GM23248 (cell line): ENCODE results near the gene SYMPK. TPM values are rescaled to one million over a fixed set of nuclear protein-coding genes. Genes with fewer than 3 reads are reported as not detected.
A peak's percentile ranks its signal among the peaks of the same experiment; 100 is the strongest.
"Not testable (repeated sequence)": the region's sequence is repeated elsewhere in the genome, so short reads cannot be mapped to it uniquely, and the experiment has no call there.

Source experiments
- DNase-seq: peaks from one replicate; pipeline ENCODE4 v3.0.0-alpha.2; 2015
- H2AFZ ChIP-seq: fragments of 200-600 bp; sonication (generic); 2 replicates; pipeline ENCODE4 v1.6.1; 2016; ENCODE audit warnings: antibody characterized with exemption
- H3F3A ChIP-seq: fragments of 200-600 bp; sonication (generic); 2 replicates; pipeline ENCODE4 v1.6.1; 2016; ENCODE audit warnings: mild to moderate bottlenecking, antibody characterized with exemption, mixed run types; ENCODE audit not compliant: insufficient read depth
- H3K27ac ChIP-seq: fragments of 200-600 bp; sonication (generic); 2 replicates; pipeline ENCODE4 v1.5.1; 2016; ENCODE audit warnings: mild to moderate bottlenecking
- H3K27me3 ChIP-seq: fragments of 200-600 bp; sonication (generic); replicated peaks from 2 replicates; pipeline ENCODE4 v1.6.1; 2016; ENCODE audit warnings: mild to moderate bottlenecking; ENCODE audit not compliant: insufficient read depth
- H3K36me3 ChIP-seq: fragments of 200-600 bp; sonication (generic); 2 replicates; pipeline ENCODE4 v1.6.1; 2016; ENCODE audit warnings: low read depth, mild to moderate bottlenecking
- H3K4me1 ChIP-seq: fragments of 200-600 bp; sonication (generic); 2 replicates; pipeline ENCODE4 v1.6.1; 2016; ENCODE audit warnings: mild to moderate bottlenecking; ENCODE audit not compliant: insufficient read depth
- H3K4me2 ChIP-seq: fragments of 200-600 bp; sonication (generic); one replicate; pipeline ENCODE4 v1.6.1; 2016; ENCODE audit warnings: mild to moderate bottlenecking; ENCODE audit not compliant: unreplicated experiment
- H3K4me3 ChIP-seq: fragments of 200-600 bp; sonication (generic); 2 replicates; pipeline ENCODE4 v1.5.1; 2016; ENCODE audit warnings: mild to moderate bottlenecking
- H3K79me2 ChIP-seq: fragments of 200-600 bp; sonication (generic); 2 replicates; pipeline ENCODE4 v1.6.1; 2016; ENCODE audit warnings: mild to moderate bottlenecking; ENCODE audit not compliant: insufficient read depth
- H3K9ac ChIP-seq: fragments of 200-600 bp; sonication (generic); 2 replicates; pipeline ENCODE4 v1.6.1; 2016; ENCODE audit warnings: mild to moderate bottlenecking
- H3K9me2 ChIP-seq: fragments of 200-600 bp; sonication (generic); 2 replicates; pipeline ENCODE4 v1.6.1; 2016; ENCODE audit warnings: mixed run types, mild to moderate bottlenecking, moderate library complexity; ENCODE audit not compliant: insufficient read depth
- H3K9me3 ChIP-seq: fragments of 200-600 bp; sonication (generic); one replicate; pipeline ENCODE4 v1.6.1; 2017; ENCODE audit warnings: low read depth
- H4K20me1 ChIP-seq: fragments of 200-600 bp; sonication (generic); 2 replicates; pipeline ENCODE4 v1.6.0; 2016; ENCODE audit not compliant: insufficient read depth
- EZH2 ChIP-seq: fragments of 200-600 bp; sonication (generic); IDR thresholded peaks from 2 replicates; pipeline ENCODE4 v1.6.1; 2018; ENCODE audit warnings: antibody characterized with exemption, mild to moderate bottlenecking; ENCODE audit not compliant: insufficient read depth, poor library complexity, severe bottlenecking
- EZH2phosphoT487 ChIP-seq: fragments of 200-600 bp; sonication (generic); IDR thresholded peaks from 2 replicates; pipeline ENCODE4 v1.6.1; 2018; ENCODE audit warnings: antibody characterized with exemption, moderate library complexity, mild to moderate bottlenecking, low read depth; ENCODE audit not compliant: insufficient read depth
- WGBS, 2 experiments: methylation state at CpG; one replicate each; pipeline ENCODE4 v1.1.6; 2015 to 2017; ENCODE audit warnings: low lambda C conversion rate in 2 of 2, low coverage in 1 of 2; ENCODE audit errors: missing lambda C conversion rate in 2 of 2; 5-methylcytosine and 5-hydroxymethylcytosine counted together
- in situ Hi-C: fragments of 300-500 bp; cut with MboI; formaldehyde crosslinking; loops from 2 replicates; pipeline ENCODE4 v1.15.0; 2020
- polyA plus RNA-seq: library from polyadenylated mRNA; unstranded; fragments of >200 nt; fragmentation: Nextera tagmentation; extraction: Ambion mirVana; gene quantifications from 2 replicates; pipeline ENCODE4 v1.2.1, GENCODE V29; 2016
- total RNA-seq: library from RNA; depleted of rRNA; stranded (reverse); fragments of >200 nt; shearing (Covaris generic); gene quantifications from 2 replicates; pipeline ENCODE4 v1.2.3, GENCODE V29; 2014

SYMPK gene
- total and polyA plus RNA-seq, 2 experiments from 2014 or later: 17.8 to 28.1 TPM

GRCh38 chr19:45804140-45804958 lies 58.6 kb downstream of the SYMPK start:
- no peak overlapping the region for H3K9ac ChIP-seq
- DNase-seq: no peak
- no peaks in the 10 kb centered on the region for H3K27me3 ChIP-seq
- no peaks in the 10 kb centered on the region for H3K79me2 ChIP-seq
- H3K27ac ChIP-seq: no peak overlapping the region
- WGBS, 2 experiments: 91 to 94% methylated on average over 54 to 57 of the region's 57 CpGs
- no peaks in the 10 kb centered on the region for H4K20me1 ChIP-seq
- peaks cover 16% of the 10 kb centered on the region for H3K4me1 ChIP-seq
- in situ Hi-C loops: no loop called here
- H3K4me2 ChIP-seq: no peak overlapping the region
- TF ChIP-seq EZH2phosphoT487 (no peak), EZH2 (no peak)
- no peak overlapping the region for H3K4me3 ChIP-seq
- H2AFZ ChIP-seq: no peak overlapping the region
- H3F3A ChIP-seq: peaks cover 7% of the 10 kb centered on the region; the same call in 1 of the 2 replicates
- H3K36me3 ChIP-seq: no peaks in the 10 kb centered on the region
- no peaks in the 10 kb centered on the region for H3K9me2 ChIP-seq
- no peaks in the 10 kb centered on the region for H3K9me3 ChIP-seq

GRCh38 chr19:45801603-45802175 lies 61.3 kb downstream of the SYMPK start:
- Histone ChIP-seq H3K4me2 (no peak overlapping the region), H2AFZ (no peak overlapping the region), H3K9me2 (no peaks in the 10 kb centered on the region), H3K27me3 (no peaks in the 10 kb centered on the region), H3K27ac (no peak overlapping the region), H4K20me1 (no peaks in the 10 kb centered on the region), H3F3A (peaks cover 7% of the 10 kb centered on the region; the same call in 1 of the 2 replicates), H3K36me3 (no peaks in the 10 kb centered on the region), H3K9me3 (no peaks in the 10 kb centered on the region), H3K4me3 (no peak overlapping the region), H3K9ac (no peak overlapping the region), H3K4me1 (peaks cover 19% of the 10 kb centered on the region), H3K79me2 (no peaks in the 10 kb centered on the region)
- in situ Hi-C loops: no loop called here
- WGBS, 2 experiments: 84 to 86% methylated on average over 6 to 7 of the region's 7 CpGs
- TF ChIP-seq EZH2phosphoT487 (no peak), EZH2 (no peak)
- DNase-seq: no peak

- H3K36me3 ChIP-seq: no peaks in the 10 kb centered on the region
- in situ Hi-C loops: no loop called here
- H3K9ac ChIP-seq: no peak overlapping the region
- WGBS, 2 experiments: 66 to 70% methylated on average over 8 of the region's 8 CpGs
- no peak overlapping the region for H2AFZ ChIP-seq
- no peak overlapping the region for H3K4me2 ChIP-seq
- H3K4me1 ChIP-seq: peaks cover 14% of the 10 kb centered on the region
- H3K9me3 ChIP-seq: no peaks in the 10 kb centered on the region
- no peak overlapping the region for H3K27ac ChIP-seq
- H4K20me1 ChIP-seq: no peaks in the 10 kb centered on the region
- H3K9me2 ChIP-seq: no peaks in the 10 kb centered on the region
- peak; percentile 76 for DNase-seq
- no peaks in the 10 kb centered on the region for H3K79me2 ChIP-seq
- H3K27me3 ChIP-seq: no peaks in the 10 kb centered on the region
- H3F3A ChIP-seq: peaks cover 7% of the 10 kb centered on the region; the same call in 1 of the 2 replicates
- no peak overlapping the region for H3K4me3 ChIP-seq
- no peak for TF ChIP-seq EZH2phosphoT487
These were observed 62.8 kb downstream of the SYMPK start for GRCh38 chr19:45800070-45800553.

GRCh38 chr19:45799541-45799940 lies 63.4 kb downstream of the SYMPK start:
- H3K9ac ChIP-seq, H3K4me3 ChIP-seq, H3K9me2 ChIP-seq, H3K27ac ChIP-seq, H3K79me2 ChIP-seq, H4K20me1 ChIP-seq, DNase-seq, H3K36me3 ChIP-seq, H3K4me2 ChIP-seq, H3K27me3 ChIP-seq, in situ Hi-C loops, H3K9me3 ChIP-seq, H3F3A ChIP-seq, H2AFZ ChIP-seq: not testable (repeated sequence)
- H3K4me1 ChIP-seq: peaks cover 14% of the 10 kb centered on the region
- 65 to 76% methylated on average over 5 of the region's 5 CpGs for WGBS, 2 experiments
